Lung (tissue), 12 donors: ENCODE results near the gene MYPOP. TPM values are rescaled to one million over a fixed set of nuclear protein-coding genes. Genes with fewer than 3 reads are reported as not detected.

Experiments
- ATAC-seq: fragments of 200-7000 bp; cut with Tn5 transposase; one replicate; pipeline ENCODE4 v1.9.1; 2020; ENCODE audit warnings: moderate number of reproducible peaks; ENCODE audit not compliant: insufficient read depth, low FRiP score
- DNase-seq, 3 donors: peaks; one replicate each; pipeline ENCODE4 v3.0.0-alpha.2; 2013 to 2017
- H3K27ac ChIP-seq, 2 donors: one replicate each; pipeline ENCODE4 v1.5.1; 2013; ENCODE audit warnings: mild to moderate bottlenecking in 2 of 2, moderate library complexity in 2 of 2, control low read depth in 1 of 2, inconsistent platforms in 1 of 2, low read depth in 1 of 2, low read length in 1 of 2
- H3K27me3 ChIP-seq, 3 donors: one replicate each; pipeline ENCODE4 v1.5.1; 2013; ENCODE audit warnings: low read length in 2 of 3; ENCODE audit not compliant: control insufficient read depth in 3 of 3, insufficient read depth in 3 of 3
- H3K36me3 ChIP-seq, 4 donors: one replicate each; pipeline ENCODE4 v1.5.1; 2013; ENCODE audit warnings: low read length in 4 of 4, mild to moderate bottlenecking in 1 of 4, moderate library complexity in 1 of 4; ENCODE audit not compliant: control insufficient read depth in 4 of 4, insufficient read depth in 4 of 4
- H3K4me1 ChIP-seq, 5 donors: one replicate each; pipeline ENCODE4 v1.5.1; 2013; ENCODE audit warnings: low read length in 5 of 5, mild to moderate bottlenecking in 2 of 5, moderate library complexity in 1 of 5; ENCODE audit not compliant: control insufficient read depth in 5 of 5, insufficient read depth in 5 of 5
- H3K4me3 ChIP-seq: one replicate; pipeline ENCODE4 v1.5.1; 2013; ENCODE audit warnings: mild to moderate bottlenecking, control low read depth, moderate library complexity
- H3K9ac ChIP-seq, 2 donors: one replicate each; pipeline ENCODE4 v1.5.1; 2013; ENCODE audit warnings: low read length in 2 of 2, control low read depth in 1 of 2; ENCODE audit not compliant: insufficient read depth in 1 of 2
- H3K9me3 ChIP-seq, 4 donors: one replicate each; pipeline ENCODE4 v1.5.1; 2013; ENCODE audit warnings: low read length in 3 of 4, mild to moderate bottlenecking in 1 of 4, moderate library complexity in 1 of 4; ENCODE audit not compliant: control insufficient read depth in 4 of 4, insufficient read depth in 3 of 4
- CTCF ChIP-seq: IDR thresholded peaks from 2 replicates; pipeline ENCODE4 v1.5.1; 2012; ENCODE audit warnings: mild to moderate bottlenecking; ENCODE audit errors: control extremely low read depth, extremely low read depth
- WGBS, 2 donors: extraction: QIAGEN DNeasy Blood & Tissue Kit; methylation state at CpG; one replicate each; pipeline ENCODE4 v1.1.7; 2013; 5-methylcytosine and 5-hydroxymethylcytosine counted together
- polyA plus RNA-seq, 2 donors: library from polyadenylated mRNA; stranded (reverse); fragments of 200-250 nt; gene quantifications; one replicate each; pipeline ENCODE4 v1.2.1, GENCODE V29; 2013
- total RNA-seq, 2 donors: library from RNA; depleted of rRNA in 1 of 2; stranded (reverse); fragments of >200 nt in 1 of 2; gene quantifications; one replicate each; pipeline ENCODE4 v1.2.1, GENCODE V29; 2014 to 2021
- donor health status: control.
- donor health status: control.
- donor health status: Bipolar disorder and iron deficiency.
- donor health status: healthy.
- donor health status: DM: yes; HTN: yes; CAD: no.

MYPOP gene
- total and polyA plus RNA-seq, 4 donors: 2.9 to 6.7 (median 4.5) TPM

- TF ChIP-seq CTCF: no peak
- no peaks in the 10 kb centered on the region for H3K4me1 ChIP-seq
- no peak overlapping the region for H3K9ac ChIP-seq
- no peak for DNase-seq
- no peaks in the 10 kb centered on the region for H3K36me3 ChIP-seq
- H3K9me3 ChIP-seq: peaks cover 0 to 2% (median 0%) of the 10 kb centered on the region in 4 donors
- no peak overlapping the region for H3K27ac ChIP-seq
- H3K27me3 ChIP-seq: peaks cover 0 to 7% (median 4%) of the 10 kb centered on the region in 3 donors
- 58 to 64% methylated on average over 4 of the region's 4 CpGs for WGBS, 2 donors
- no peak for ATAC-seq
- no peak overlapping the region for H3K4me3 ChIP-seq
These were observed 15.1 kb upstream of the MYPOP start for GRCh38 chr19:45917421-45918091.

- Histone ChIP-seq H3K27ac (no peak within 1 kb of the TSS), H3K4me3 (no peak within 1 kb of the TSS), H3K4me1 (no peaks in the 10 kb centered on the region), H3K9me3 (no peaks in the 10 kb centered on the region), H3K9ac (no peak within 1 kb of the TSS), H3K27me3 (peaks cover 0 to 3% (median 0%) of the 10 kb centered on the region in 3 donors), H3K36me3 (no peaks in the 10 kb centered on the region)
- WGBS, 2 donors: 61 to 65% methylated on average over 39 to 44 of the region's 44 CpGs
- TF ChIP-seq CTCF: no peak
- no peak for ATAC-seq
- no peak for DNase-seq
These were observed 11.7 kb upstream of the MYPOP start, which contains the start of gene NANOS2 for GRCh38 chr19:45913874-45914830. Gene NANOS2 (minus strand): TSS chr19:45914778. CDS start chr19:45914693, 85 bp downstream.

- no peaks in the 10 kb centered on the region for H3K4me1 ChIP-seq
- DNase-seq (no peak), ATAC-seq (no peak)
- H3K4me3 ChIP-seq: no peak overlapping the region
- no peak for TF ChIP-seq CTCF
- 72 to 75% methylated on average over 8 of the region's 8 CpGs for WGBS, 2 donors
- H3K27ac ChIP-seq: no peak overlapping the region
- H3K36me3 ChIP-seq: no peaks in the 10 kb centered on the region
- no peak overlapping the region for H3K9ac ChIP-seq
- H3K27me3 ChIP-seq: peaks cover 0 to 3% (median 0%) of the 10 kb centered on the region in 3 donors
- H3K9me3 ChIP-seq: no peaks in the 10 kb centered on the region
These were observed 8.9 kb upstream of the MYPOP start for GRCh38 chr19:45911291-45911690.
